SK-N-MC (cell line): Measurements from ENCODE around the gene UGT1A4.

Source experiments
- EZH2 ChIP-seq: fragments of 200-600 bp; sonication (generic); IDR thresholded peaks from one replicate; pipeline ENCODE4 v1.6.1; 2017; ENCODE audit warnings: antibody characterized with exemption
- POLR2AphosphoS5 ChIP-seq: IDR thresholded peaks from 2 replicates; pipeline ENCODE4 v1.6.1; 2012; ENCODE audit warnings: mild to moderate bottlenecking, low read depth, low read length, borderline replicate concordance

GRCh38 chr2:233693963-233694362 is 24.6 kb upstream of the UGT1A4 start:
- TF ChIP-seq EZH2: no peak
- TF ChIP-seq POLR2AphosphoS5: no peak
